ENCODE data around the gene EYS. TPM values are rescaled to one million over a fixed set of nuclear protein-coding genes. Genes with fewer than 3 reads are reported as not detected.
"Not testable (repeated sequence)": the region's sequence is repeated elsewhere in the genome, so short reads cannot be mapped to it uniquely, and the experiment has no call there.

Gene EYS
- polyA plus RNA-seq, 1 experiment, result not detected

DNA sequence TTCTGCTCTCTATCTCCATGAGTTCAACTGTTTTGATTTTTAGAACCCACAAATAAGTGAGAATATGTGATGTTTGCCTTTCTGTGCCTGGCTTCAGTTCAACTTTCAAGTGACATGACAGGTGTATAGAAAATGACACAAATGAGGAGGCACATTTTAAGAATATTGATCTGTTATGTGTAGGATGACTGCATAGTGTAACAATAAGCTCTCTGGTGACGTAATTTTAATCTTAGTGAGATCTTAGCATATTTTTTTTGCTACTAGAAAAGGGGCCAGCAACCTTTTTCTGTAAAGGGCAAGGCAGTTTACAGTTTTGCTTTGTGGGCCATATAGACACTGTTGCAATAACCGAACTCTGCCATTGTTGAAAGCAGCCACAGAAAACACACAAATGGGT lies 1941.2 kb downstream of the EYS start:
- TF ChIP-seq, protein P1, sequence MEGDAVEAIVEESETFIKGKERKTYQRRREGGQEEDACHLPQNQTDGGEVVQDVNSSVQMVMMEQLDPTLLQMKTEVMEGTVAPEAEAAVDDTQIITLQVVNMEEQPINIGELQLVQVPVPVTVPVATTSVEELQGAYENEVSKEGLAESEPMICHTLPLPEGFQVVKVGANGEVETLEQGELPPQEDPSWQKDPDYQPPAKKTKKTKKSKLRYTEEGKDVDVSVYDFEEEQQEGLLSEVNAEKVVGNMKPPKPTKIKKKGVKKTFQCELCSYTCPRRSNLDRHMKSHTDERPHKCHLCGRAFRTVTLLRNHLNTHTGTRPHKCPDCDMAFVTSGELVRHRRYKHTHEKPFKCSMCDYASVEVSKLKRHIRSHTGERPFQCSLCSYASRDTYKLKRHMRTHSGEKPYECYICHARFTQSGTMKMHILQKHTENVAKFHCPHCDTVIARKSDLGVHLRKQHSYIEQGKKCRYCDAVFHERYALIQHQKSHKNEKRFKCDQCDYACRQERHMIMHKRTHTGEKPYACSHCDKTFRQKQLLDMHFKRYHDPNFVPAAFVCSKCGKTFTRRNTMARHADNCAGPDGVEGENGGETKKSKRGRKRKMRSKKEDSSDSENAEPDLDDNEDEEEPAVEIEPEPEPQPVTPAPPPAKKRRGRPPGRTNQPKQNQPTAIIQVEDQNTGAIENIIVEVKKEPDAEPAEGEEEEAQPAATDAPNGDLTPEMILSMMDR (IDR thresholded peaks at IDR 0.05; ENCODE audit: insufficient read depth, low read depth, low read length), result no peak
- DNase-seq (ENCODE audit: low read depth), result no peak
- Histone ChIP-seq H3K27me3 (ENCODE audit: control insufficient read depth, insufficient read depth, low read length) (no peaks in the 10 kb centered on the region), H3K4me3 (ENCODE audit: low read depth, low read length) (no peak overlapping the region), H3K36me3 (ENCODE audit: control insufficient read depth, insufficient read depth, low read length) (no peaks in the 10 kb centered on the region)
- CTCF ChIA-PET, result interaction anchor here (2.3 kb wide), 1 partner anchor 168 kb away, joined by 11 read pairs; no protein-coding TSS in a partner anchor
- POLR2A ChIA-PET, result no interaction called here

DNA sequence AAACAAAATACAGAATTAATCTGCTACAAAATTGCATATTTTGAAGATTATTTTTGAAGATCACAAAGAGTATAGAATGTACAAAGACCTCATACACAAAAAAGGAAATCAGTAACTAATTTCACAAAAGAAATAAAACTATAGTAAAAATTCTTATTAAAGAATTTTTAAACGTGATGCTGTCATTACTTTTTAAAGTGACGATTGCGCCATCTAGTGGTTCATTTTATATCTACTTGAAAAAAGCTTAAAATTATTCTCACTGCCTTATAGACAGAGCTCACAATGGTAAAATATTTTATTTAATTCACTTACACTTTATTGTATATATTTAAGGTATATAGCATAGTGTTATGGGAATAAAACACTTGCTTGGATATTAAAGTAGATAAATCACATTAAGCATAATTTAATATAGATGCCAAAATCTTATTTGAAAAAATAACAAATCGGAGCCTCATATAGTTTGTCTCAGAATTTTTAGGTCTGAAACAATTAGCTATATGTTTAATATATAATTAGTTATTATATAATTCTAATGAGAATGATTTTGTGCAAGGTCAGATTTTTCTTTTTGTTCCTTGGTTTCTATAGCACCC lies 1942.6 kb downstream of the EYS start:
- ChIA-PET CTCF (interaction anchor here (0.6 to 4.5 kb wide), 12 partner anchors 19 to 457 kb away, joined by 3 to 34 read pairs (median 4); partner anchors contain the start of gene PHF3), POLR2A (no interaction called here)
- H3K27me3 ChIP-seq (ENCODE audit: control insufficient read depth, insufficient read depth, low read length), result no peaks in the 10 kb centered on the region
- H3K36me3 ChIP-seq (ENCODE audit: control insufficient read depth, insufficient read depth, low read length), result no peaks in the 10 kb centered on the region
- no peak overlapping the region for H3K4me3 ChIP-seq (ENCODE audit: low read depth, low read length)
- TF ChIP-seq, protein P1 (IDR thresholded peaks at IDR 0.05; ENCODE audit: insufficient read depth, low read depth, low read length), result peak; percentile 31; the same call in 1 of the 2 replicates
- no peak for DNase-seq (ENCODE audit: low read depth)

DNA sequence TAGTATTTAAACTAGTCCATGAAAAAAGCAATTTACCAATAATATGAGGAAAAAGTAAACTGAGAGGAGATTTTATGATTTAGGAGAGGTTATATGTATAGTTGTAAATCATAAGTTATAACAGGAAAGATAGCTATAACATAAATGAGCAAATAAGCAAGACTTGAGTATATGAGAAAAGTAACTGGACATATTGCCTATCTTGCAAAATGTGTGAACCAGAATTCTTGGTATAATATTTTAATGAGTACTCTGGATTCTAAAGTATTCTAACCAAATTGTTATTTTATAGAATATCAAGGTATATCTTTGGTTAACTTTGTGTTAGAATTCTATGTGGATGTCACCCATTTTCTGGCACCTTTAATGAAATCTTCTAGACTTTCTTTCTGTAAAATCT lies 1946.8 kb downstream of the EYS start:
- ChIA-PET POLR2A (no interaction called here), CTCF (interaction anchor here (4.3 kb wide), 1 partner anchor 162 kb away, joined by 18 read pairs; no protein-coding TSS in a partner anchor)
- no peak for DNase-seq (ENCODE audit: low read depth)
- no peak overlapping the region for H3K4me3 ChIP-seq (ENCODE audit: low read depth, low read length)
- TF ChIP-seq, protein P1 (IDR thresholded peaks at IDR 0.05; ENCODE audit: insufficient read depth, low read depth, low read length), result no peak
- H3K27me3 ChIP-seq (ENCODE audit: control insufficient read depth, insufficient read depth, low read length), result no peaks in the 10 kb centered on the region
- no peaks in the 10 kb centered on the region for H3K36me3 ChIP-seq (ENCODE audit: control insufficient read depth, insufficient read depth, low read length)

DNA sequence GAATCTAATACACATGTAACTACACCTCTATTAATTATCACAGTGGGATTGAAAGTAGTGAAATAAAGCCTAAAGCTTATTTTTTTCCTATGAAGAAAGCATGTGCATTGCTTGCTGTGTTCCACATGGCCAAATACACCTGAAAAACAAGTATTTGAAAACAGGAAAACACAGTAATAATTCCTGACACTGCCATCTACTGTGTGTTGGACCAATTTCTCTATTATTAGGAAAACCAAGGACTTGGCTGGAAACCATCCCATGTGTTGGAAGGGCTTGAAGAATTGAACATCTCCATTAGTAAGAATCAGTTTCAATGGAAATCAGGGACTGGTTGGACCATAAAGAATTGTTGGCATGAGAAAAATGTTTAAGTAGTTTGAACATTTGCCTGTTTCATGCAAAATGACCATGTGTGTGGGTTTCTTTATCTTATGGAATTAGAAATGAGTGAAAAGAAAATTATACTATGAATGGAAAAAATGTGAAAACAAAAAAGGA lies 1947.4 kb downstream of the EYS start:
- Histone ChIP-seq H3K36me3 (ENCODE audit: control insufficient read depth, insufficient read depth, low read length) (no peaks in the 10 kb centered on the region), H3K4me3 (ENCODE audit: low read depth, low read length) (no peak overlapping the region), H3K27me3 (ENCODE audit: control insufficient read depth, insufficient read depth, low read length) (no peaks in the 10 kb centered on the region)
- POLR2A ChIA-PET, result no interaction called here
- DNase-seq (ENCODE audit: low read depth), result no peak
- CTCF ChIA-PET, result interaction anchor here (4.3 kb wide), 1 partner anchor 161 kb away, joined by 18 read pairs; no protein-coding TSS in a partner anchor
- TF ChIP-seq, protein P1 (IDR thresholded peaks at IDR 0.05; ENCODE audit: insufficient read depth, low read depth, low read length), result no peak

DNA sequence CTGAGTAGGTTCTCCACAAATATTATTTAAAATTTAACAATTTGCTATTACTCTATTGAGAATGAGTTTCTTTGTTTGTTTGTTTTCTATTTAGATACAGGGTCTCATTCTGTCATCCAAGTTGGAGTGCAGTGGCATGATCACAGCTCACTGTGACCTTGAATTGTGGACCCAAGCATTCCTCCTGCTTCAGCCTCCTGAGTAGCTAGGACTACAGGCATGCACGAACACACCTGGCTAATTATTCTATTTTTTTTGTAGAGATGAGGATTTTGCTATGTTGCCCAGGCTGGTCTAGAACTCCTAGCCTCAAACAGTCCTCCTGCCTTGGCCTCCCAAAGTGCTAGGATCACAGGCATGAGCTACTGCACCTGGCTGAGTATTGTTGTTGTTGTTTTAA lies 1949.2 kb downstream of the EYS start:
- POLR2A ChIA-PET, result no interaction called here
- TF ChIP-seq, protein P1 (IDR thresholded peaks at IDR 0.05; ENCODE audit: insufficient read depth, low read depth, low read length), result no peak
- Histone ChIP-seq H3K27me3 (ENCODE audit: control insufficient read depth, insufficient read depth, low read length) (no peaks in the 10 kb centered on the region), H3K4me3 (ENCODE audit: low read depth, low read length) (no peak overlapping the region), H3K36me3 (ENCODE audit: control insufficient read depth, insufficient read depth, low read length) (no peaks in the 10 kb centered on the region)
- CTCF ChIA-PET, result interaction anchor here (4.3 kb wide), 1 partner anchor 160 kb away, joined by 18 read pairs; no protein-coding TSS in a partner anchor
- DNase-seq (ENCODE audit: low read depth), result no peak

DNA sequence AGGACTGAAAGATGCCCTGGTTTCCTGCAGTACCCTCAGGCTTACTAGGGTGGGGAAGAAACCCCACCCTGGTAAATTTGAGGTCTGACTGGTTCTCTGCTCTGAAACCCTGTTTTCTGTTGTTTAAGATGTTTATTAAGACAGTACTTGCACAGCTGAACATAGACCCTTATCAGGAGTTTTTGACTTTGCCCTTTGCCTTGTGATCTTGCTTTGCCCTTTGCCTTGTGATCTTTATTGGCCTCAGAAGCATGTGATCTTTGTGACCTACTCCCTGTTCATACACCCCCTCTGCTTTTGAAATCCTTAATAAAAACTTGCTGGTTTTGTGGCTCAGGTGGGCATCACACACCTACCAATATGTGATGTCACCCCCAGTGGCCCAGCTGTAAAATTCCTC lies 1949.8 kb downstream of the EYS start:
- POLR2A ChIA-PET; H3K36me3 ChIP-seq (ENCODE audit: control insufficient read depth, insufficient read depth, low read length); H3K27me3 ChIP-seq (ENCODE audit: control insufficient read depth, insufficient read depth, low read length); H3K4me3 ChIP-seq (ENCODE audit: low read depth, low read length); DNase-seq (ENCODE audit: low read depth): not testable (repeated sequence)
- CTCF ChIA-PET, result interaction anchor here (4.3 kb wide), 1 partner anchor 159 kb away, joined by 18 read pairs; no protein-coding TSS in a partner anchor
